ENCODE results near the gene CCDC188. TPM values are rescaled to one million over a fixed set of nuclear protein-coding genes. Genes with fewer than 3 reads are reported as not detected.

The CCDC188 gene
- total RNA-seq, 1 experiment from 2014 or later = not detected

GRCh38 chr22:20113551-20114310 lies 37.1 kb downstream of the CCDC188 start:
- CTCF ChIA-PET = no interaction called here
- Histone ChIP-seq H3K4me1 (ENCODE audit: insufficient read depth, low read length) (peaks cover 14% of the 10 kb centered on the region), H3K27ac (ENCODE audit: low read length) (no peak overlapping the region), H3K4me3 (ENCODE audit: low read length) (no peak overlapping the region), H3K79me2 (ENCODE audit: low read length) (peaks cover 40% of the 10 kb centered on the region), H3K27me3 (ENCODE audit: low read length) (no peaks in the 10 kb centered on the region), H3F3A (ENCODE audit: low read length, unreplicated experiment) (no peaks in the 10 kb centered on the region), H2AFZ (ENCODE audit: low read length) (no peak overlapping the region), H3K4me2 (ENCODE audit: low read length) (no peak overlapping the region), H3K9me2 (replicated peaks; ENCODE audit: low read length) (no peaks in the 10 kb centered on the region), H3K9me3 (ENCODE audit: low read length) (no peaks in the 10 kb centered on the region), H3K9ac (ENCODE audit: low read length) (no peak overlapping the region), H4K20me1 (ENCODE audit: low read length) (no peaks in the 10 kb centered on the region), H3K36me3 (ENCODE audit: low read depth, low read length) (peaks cover 25% of the 10 kb centered on the region)
- POLR2A ChIA-PET (ENCODE audit: unreplicated experiment) = no interaction called here
- DNase-seq (no peak), ATAC-seq (no peak)
- intact Hi-C loops (cut with micrococcal nuclease) = no loop called here
- BruUV-seq (replicated peaks) = no TSS peak
- TF ChIP-seq CTCF (conservative IDR thresholded peaks at IDR 0.05; ENCODE audit: low read depth, low read length) = no peak
- no peak for TF ChIP-seq EZH2 (IDR thresholded peaks at IDR 0.05; ENCODE audit: low read length, unreplicated experiment)
- TF ChIP-seq EZH2phosphoT487 (IDR thresholded peaks at IDR 0.05; ENCODE audit: borderline replicate concordance, low read length) = no peak

GRCh38 chr22:20112623-20113511 lies 38.0 kb downstream of the CCDC188 start:
- H3F3A ChIP-seq (ENCODE audit: low read length, unreplicated experiment) = no peaks in the 10 kb centered on the region
- ChIA-PET CTCF (no interaction called here), POLR2A (ENCODE audit: unreplicated experiment) (no interaction called here)
- TF ChIP-seq EZH2phosphoT487 (IDR thresholded peaks at IDR 0.05; ENCODE audit: borderline replicate concordance, low read length) (no peak), CTCF (conservative IDR thresholded peaks at IDR 0.05; ENCODE audit: low read depth, low read length) (no peak), EZH2 (IDR thresholded peaks at IDR 0.05; ENCODE audit: low read length, unreplicated experiment) (no peak)
- no peak overlapping the region for H3K4me3 ChIP-seq (ENCODE audit: low read length)
- no peak overlapping the region for H3K4me2 ChIP-seq (ENCODE audit: low read length)
- H4K20me1 ChIP-seq (ENCODE audit: low read length) = no peaks in the 10 kb centered on the region
- H3K79me2 ChIP-seq (ENCODE audit: low read length) = peaks cover 31% of the 10 kb centered on the region
- ATAC-seq = no peak
- H3K36me3 ChIP-seq (ENCODE audit: low read depth, low read length) = peaks cover 25% of the 10 kb centered on the region
- H3K9ac ChIP-seq (ENCODE audit: low read length) = no peak overlapping the region
- H3K4me1 ChIP-seq (ENCODE audit: insufficient read depth, low read length) = peaks cover 11% of the 10 kb centered on the region; the same call in 1 of the 2 replicates
- intact Hi-C loops (cut with micrococcal nuclease) = no loop called here
- H3K27ac ChIP-seq (ENCODE audit: low read length) = no peak overlapping the region
- H2AFZ ChIP-seq (ENCODE audit: low read length) = no peak overlapping the region
- H3K9me3 ChIP-seq (ENCODE audit: low read length) = no peaks in the 10 kb centered on the region
- no peaks in the 10 kb centered on the region for H3K27me3 ChIP-seq (ENCODE audit: low read length)
- H3K9me2 ChIP-seq (replicated peaks; ENCODE audit: low read length) = no peaks in the 10 kb centered on the region
- DNase-seq = no peak
- BruUV-seq (replicated peaks) = no TSS peak

Measured in PC-3 (cell line).